Suprapubic skin (tissue), 4 donors: ENCODE results near the gene IRAG1. TPM values are rescaled to one million over a fixed set of nuclear protein-coding genes. Genes with fewer than 3 reads are reported as not detected.

Experiments used
- DNase-seq, 2 donors: peaks; one replicate each; pipeline ENCODE4 v3.0.0-alpha.2; 2019; ENCODE audit warnings: low spot score in 2 of 2
- H3K27ac ChIP-seq: fragments of 200-600 bp; sonication (generic); one replicate; pipeline ENCODE4 v1.5.1; 2019
- H3K27me3 ChIP-seq: fragments of 200-600 bp; sonication (generic); one replicate; pipeline ENCODE4 v1.5.1; 2019
- H3K36me3 ChIP-seq: fragments of 200-600 bp; sonication (generic); one replicate; pipeline ENCODE4 v1.5.1; 2019
- H3K4me1 ChIP-seq: fragments of 200-600 bp; sonication (generic); one replicate; pipeline ENCODE4 v1.5.1; 2019
- H3K4me3 ChIP-seq: fragments of 200-600 bp; sonication (generic); one replicate; pipeline ENCODE4 v1.5.1; 2019; ENCODE audit warnings: mild to moderate bottlenecking
- H3K9me3 ChIP-seq: fragments of 200-600 bp; sonication (generic); one replicate; pipeline ENCODE4 v1.5.1; 2019
- CTCF ChIP-seq, 2 donors: fragments of 200-600 bp in 1 of 2; fragments of 450-650 bp in 1 of 2; sonication (generic) in 1 of 2; IDR thresholded peaks; one replicate each; pipeline ENCODE4 v1.5.1; 2016 to 2019; ENCODE audit warnings: antibody characterized with exemption in 2 of 2, mild to moderate bottlenecking in 1 of 2, moderate library complexity in 1 of 2
- EP300 ChIP-seq: sonication (generic); formaldehyde crosslinking; IDR thresholded peaks from one replicate; pipeline ENCODE4 v1.6.1; 2017; ENCODE audit warnings: antibody characterized with exemption
- POLR2A ChIP-seq, 2 donors: fragments of 450-650 bp; IDR thresholded peaks; one replicate each; pipeline ENCODE4 v1.6.1; 2017; ENCODE audit warnings: antibody characterized with exemption in 2 of 2, mild to moderate bottlenecking in 2 of 2, moderate library complexity in 2 of 2
- POLR2AphosphoS5 ChIP-seq, 3 donors: sonication (generic); formaldehyde crosslinking; IDR thresholded peaks; one replicate each; pipeline ENCODE4 v1.6.1; 2017; ENCODE audit warnings: antibody characterized with exemption in 3 of 3
- WGBS: methylation state at CpG from one replicate; pipeline ENCODE4 v1.1.5; 2018; 5-methylcytosine and 5-hydroxymethylcytosine counted together
- total RNA-seq, 4 donors: library from RNA; depleted of rRNA; stranded (reverse); fragments of >200 nt; gene quantifications; one replicate each; pipeline ENCODE4 v1.1.0, GENCODE V29; 2016

The IRAG1 gene
- total RNA-seq, 4 donors from 2014 or later = 2.9 to 4.6 (median 4.2) TPM

- DNase-seq = no peak
- TF ChIP-seq POLR2A (IDR thresholded peaks at IDR 0.05) = no peak
- no peak for TF ChIP-seq CTCF (IDR thresholded peaks at IDR 0.05)
- no peak for TF ChIP-seq EP300
- TF ChIP-seq POLR2AphosphoS5 (IDR thresholded peaks at IDR 0.05) = no peak
- Histone ChIP-seq H3K27ac (no peak overlapping the region), H3K4me1 (peaks cover 3% of the 10 kb centered on the region), H3K9me3 (no peaks in the 10 kb centered on the region), H3K4me3 (no peak overlapping the region), H3K36me3 (no peaks in the 10 kb centered on the region), H3K27me3 (no peaks in the 10 kb centered on the region)
- 88% methylated on average over 9 of the region's 9 CpGs for WGBS
Observed at GRCh38 chr11:10725114-10725906, 31.8 kb upstream of the IRAG1 start.

DNA sequence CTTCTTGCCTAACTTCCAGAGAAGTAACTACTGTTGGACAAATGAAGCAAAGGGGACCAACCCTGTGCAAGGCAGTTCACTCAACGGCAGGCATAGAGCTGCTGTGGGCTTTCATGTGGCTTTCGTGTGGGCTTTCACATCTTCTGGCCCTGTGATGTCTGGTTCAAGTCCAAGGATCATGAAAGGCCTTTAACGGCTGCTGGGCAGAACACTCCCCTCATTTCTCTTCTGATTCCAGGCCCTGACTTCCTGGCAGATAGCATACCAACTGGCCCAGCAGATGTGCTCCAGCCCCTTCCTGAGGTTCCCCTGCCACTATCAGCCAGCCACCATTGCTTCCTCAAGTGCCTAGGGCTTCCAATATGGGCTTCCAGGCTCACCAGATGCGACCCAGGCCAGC is 28.8 kb upstream of the IRAG1 start:
- Histone ChIP-seq H3K27ac (no peak overlapping the region), H3K4me3 (no peak overlapping the region), H3K36me3 (no peaks in the 10 kb centered on the region), H3K9me3 (no peaks in the 10 kb centered on the region), H3K27me3 (no peaks in the 10 kb centered on the region), H3K4me1 (no peaks in the 10 kb centered on the region)
- no peak for DNase-seq
- no peak for TF ChIP-seq CTCF (IDR thresholded peaks at IDR 0.05)
- no peak for TF ChIP-seq POLR2A (IDR thresholded peaks at IDR 0.05)
- no peak for TF ChIP-seq POLR2AphosphoS5 (IDR thresholded peaks at IDR 0.05)
- TF ChIP-seq EP300 = no peak
- WGBS = 51% methylated on average over 4 of the region's 4 CpGs

DNA sequence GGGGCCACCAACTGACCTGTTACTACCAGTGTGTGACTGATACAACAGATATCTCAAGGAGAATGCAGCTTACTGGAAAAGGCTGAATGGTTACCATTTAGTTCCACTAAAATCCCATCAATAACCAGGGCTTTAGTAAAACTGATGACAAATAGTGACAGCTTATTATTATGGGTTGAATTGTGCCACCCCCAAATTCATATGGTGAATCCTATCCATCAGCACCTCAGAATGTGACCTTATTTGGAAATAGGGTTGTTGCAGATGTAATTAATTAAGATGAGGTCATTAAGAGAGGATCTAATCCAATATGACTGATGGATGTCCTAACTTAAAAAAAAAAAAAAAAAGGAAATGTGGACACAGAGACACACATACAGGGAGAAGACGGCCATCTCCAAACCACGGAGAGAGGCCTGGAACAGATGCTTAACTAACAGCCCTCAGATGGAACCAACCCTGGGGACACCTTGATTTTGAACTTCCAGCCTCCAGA is 27.4 kb upstream of the IRAG1 start:
- no peaks in the 10 kb centered on the region for H3K9me3 ChIP-seq

DNA sequence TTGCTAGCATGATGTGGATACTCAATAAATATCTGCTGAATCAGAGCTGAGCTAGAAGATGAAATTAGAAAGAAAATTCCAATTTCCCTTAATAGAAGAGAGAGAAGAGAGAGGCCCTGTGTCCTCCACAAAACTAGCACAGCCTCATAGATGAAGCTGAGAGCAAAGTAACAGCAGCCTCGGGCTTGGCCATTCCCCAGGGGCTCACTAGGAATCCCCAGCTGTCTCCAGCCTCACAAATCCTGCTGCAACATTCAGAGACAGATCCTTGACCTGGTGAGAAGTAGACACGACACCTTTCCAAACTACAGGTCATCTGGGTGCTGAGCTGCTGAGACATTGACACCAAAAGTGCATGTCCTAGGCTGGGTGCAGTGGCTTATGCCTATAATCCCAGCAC is 26.1 kb upstream of the IRAG1 start:
- H3K9me3 ChIP-seq = no peaks in the 10 kb centered on the region
- 82% methylated on average over 2 of the region's 2 CpGs for WGBS
- H3K36me3 ChIP-seq = no peaks in the 10 kb centered on the region
- H3K4me1 ChIP-seq = no peaks in the 10 kb centered on the region
- DNase-seq = no peak
- no peaks in the 10 kb centered on the region for H3K27me3 ChIP-seq
- TF ChIP-seq CTCF (IDR thresholded peaks at IDR 0.05) (no peak), EP300 (no peak), POLR2AphosphoS5 (IDR thresholded peaks at IDR 0.05) (no peak), POLR2A (IDR thresholded peaks at IDR 0.05) (no peak)
- no peak overlapping the region for H3K27ac ChIP-seq
- no peak overlapping the region for H3K4me3 ChIP-seq

More for the DNA sequence above, 27.4 kb upstream of the IRAG1 start:
- H3K4me3 ChIP-seq = no peak overlapping the region
- H3K4me1 ChIP-seq = no peaks in the 10 kb centered on the region
- DNase-seq = no peak
- H3K27me3 ChIP-seq = no peaks in the 10 kb centered on the region
- H3K27ac ChIP-seq = no peak overlapping the region
- no peak for TF ChIP-seq CTCF (IDR thresholded peaks at IDR 0.05)
- no peak for TF ChIP-seq POLR2AphosphoS5 (IDR thresholded peaks at IDR 0.05)
- TF ChIP-seq EP300 = no peak
- TF ChIP-seq POLR2A (IDR thresholded peaks at IDR 0.05) = no peak
- H3K36me3 ChIP-seq = no peaks in the 10 kb centered on the region
- WGBS = 69% methylated on average over 2 of the region's 2 CpGs

- H3K4me1 ChIP-seq = no peaks in the 10 kb centered on the region
- no peak for TF ChIP-seq CTCF (IDR thresholded peaks at IDR 0.05)
- no peak for TF ChIP-seq POLR2A (IDR thresholded peaks at IDR 0.05)
- TF ChIP-seq POLR2AphosphoS5 (IDR thresholded peaks at IDR 0.05) = no peak
- TF ChIP-seq EP300 = no peak
- WGBS = 70% methylated on average over 9 of the region's 9 CpGs
- no peak overlapping the region for H3K4me3 ChIP-seq
- H3K36me3 ChIP-seq = no peaks in the 10 kb centered on the region
- no peaks in the 10 kb centered on the region for H3K27me3 ChIP-seq
- H3K9me3 ChIP-seq = no peaks in the 10 kb centered on the region
- H3K27ac ChIP-seq = no peak overlapping the region
- DNase-seq = no peak
Observed at GRCh38 chr11:10716543-10717259, 23.1 kb upstream of the IRAG1 start.
